Measurements from ENCODE around the gene FRYL.
"Not testable (repeated sequence)": the region's sequence is repeated elsewhere in the genome, so short reads cannot be mapped to it uniquely, and the experiment has no call there.

Gene FRYL

DNA sequence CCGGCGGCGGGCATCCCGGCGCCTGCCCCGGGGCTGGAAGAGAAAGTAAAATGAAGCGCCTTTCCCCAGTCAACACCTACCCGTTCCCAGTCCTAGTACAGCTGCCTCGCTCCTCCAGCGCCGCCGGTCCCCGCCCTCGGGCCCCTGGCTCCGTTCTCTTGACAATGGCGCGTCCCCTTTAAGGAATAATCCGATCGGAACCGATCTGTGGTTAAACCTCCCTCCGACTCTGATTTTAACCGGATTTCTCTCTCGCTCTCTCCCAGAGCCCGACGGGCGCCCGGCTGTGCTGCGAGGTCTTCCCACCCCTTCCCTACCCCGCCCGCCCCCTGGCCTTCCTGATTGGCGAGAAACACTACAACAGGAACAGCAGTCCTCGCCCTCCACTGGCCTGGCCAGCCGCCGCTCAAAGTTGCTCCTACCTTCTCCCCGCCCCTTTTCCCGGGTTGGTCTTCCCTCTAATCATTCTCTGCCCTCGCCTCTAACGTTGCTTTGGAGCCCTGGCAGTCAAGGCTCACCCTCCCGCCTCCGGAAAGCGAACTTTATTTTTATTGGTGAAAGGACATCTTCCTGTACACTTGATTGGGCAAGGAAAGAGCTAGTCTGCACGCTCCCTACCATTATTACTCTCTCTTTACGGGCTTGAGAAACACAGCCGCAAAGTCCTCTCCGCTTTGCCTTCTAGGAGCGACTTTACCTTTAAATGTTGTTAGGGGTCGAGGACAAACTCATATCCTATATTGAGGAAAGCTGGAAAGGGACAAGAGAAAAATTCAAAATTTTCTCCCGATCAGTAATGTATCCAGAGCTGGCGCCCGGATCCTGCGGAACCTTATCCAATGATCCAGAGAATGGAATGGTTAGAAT is at the start of gene FRYL:
Gene FRYL, minus strand, starts transcription at position 282 of the 867 bp plus-strand sequence. CDS start 145,869 bp downstream, outside the sequence.
- DNase-seq = peak; percentile 97

DNA sequence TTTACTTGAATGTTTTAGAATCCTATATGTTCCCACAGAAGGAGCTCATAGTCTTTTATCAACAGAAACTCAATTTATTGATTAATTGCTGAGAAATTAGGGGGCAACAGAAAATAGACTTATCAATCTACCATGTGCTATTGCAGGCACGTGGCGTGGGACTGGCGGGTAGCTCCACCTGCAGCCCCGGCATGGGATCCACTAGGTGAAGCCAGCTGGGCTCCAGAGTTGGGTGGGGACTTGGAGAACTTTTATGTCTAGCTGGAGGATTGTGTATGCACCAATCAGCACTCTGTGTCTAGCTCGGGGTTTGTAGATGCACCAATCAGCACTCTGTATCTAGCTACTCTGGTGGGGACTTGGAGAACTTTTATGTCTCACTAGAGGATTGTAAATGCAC is 47.5 kb upstream of the FRYL start:
- no peak for DNase-seq

DNA sequence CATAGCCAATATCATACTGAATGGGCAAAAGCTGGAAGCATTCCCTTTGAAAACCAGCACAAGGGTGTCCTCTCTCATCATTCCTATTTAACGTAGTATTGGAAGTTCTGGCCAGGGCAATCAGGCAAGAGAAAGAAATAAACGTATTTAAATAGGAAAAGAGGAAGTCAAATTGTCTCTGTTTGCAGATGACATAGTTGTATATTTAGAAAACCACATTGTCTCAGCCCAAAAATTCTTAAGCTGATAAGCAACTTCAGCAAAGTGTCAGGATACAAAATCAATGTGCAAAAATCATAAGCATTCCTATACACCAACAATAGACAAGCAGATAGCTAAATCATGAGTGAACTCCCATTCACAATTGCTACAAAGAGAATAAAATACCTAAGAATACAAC is 41.4 kb upstream of the FRYL start:
- DNase-seq = not testable (repeated sequence)

DNA sequence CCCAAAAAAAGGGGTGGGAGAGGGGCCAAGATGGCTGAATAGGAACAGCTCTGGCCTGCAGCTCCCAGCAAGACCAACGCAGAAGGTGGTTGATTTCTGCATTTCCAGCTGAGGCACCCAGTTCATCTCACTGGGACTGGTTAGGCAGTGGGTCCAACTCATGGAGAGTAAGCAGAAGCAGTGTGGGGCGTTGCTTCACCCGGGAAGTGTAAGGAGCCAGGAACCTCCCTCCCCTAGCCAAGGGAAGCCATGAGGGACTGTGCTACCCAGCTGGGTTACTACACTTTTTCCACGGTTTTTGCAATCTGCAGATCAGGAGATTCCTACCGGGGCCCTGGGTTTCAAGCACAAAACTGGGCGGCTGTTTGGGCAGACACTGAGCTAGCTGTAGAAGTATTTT is 36.9 kb upstream of the FRYL start:
- DNase-seq = no peak

DNA sequence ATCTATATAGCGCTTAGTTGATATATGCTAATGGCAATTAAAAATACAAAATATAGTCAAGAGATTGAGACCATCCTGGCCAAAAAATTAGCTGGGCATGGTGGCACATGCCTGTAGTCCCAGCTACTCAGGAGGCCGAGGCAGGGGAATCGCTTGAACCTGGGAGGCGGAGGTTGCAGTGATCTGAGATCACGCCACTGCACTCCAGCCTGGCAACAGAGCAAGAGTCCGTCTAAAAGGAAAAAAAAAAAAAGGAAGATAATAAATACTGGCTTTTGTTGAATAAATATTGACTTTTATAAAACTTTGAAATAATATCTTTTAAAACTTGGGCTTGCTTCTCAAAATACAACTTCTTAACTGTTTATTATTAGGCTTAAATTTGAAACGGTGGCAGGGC is 36.2 kb upstream of the FRYL start:
- DNase-seq = not testable (repeated sequence)

DNA sequence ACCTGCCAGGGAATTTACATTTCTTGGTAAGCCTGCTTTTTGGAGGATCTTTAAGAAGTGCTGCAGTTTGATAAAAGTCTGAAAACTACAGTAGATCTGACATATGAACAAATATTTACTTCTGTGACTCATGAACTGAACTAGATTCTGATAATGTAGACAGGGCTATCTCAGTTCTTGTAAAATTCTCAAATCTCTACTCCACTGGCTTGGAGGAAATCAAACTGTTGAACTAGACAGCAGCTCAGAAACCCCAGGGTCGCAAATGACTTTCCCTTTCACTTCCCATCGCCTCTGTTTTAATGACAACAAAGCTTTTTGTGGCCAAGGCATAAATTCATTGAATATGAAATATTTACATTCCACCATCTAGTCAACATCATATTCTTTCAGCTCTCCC is 35.4 kb upstream of the FRYL start:
- no peak for DNase-seq

DNA sequence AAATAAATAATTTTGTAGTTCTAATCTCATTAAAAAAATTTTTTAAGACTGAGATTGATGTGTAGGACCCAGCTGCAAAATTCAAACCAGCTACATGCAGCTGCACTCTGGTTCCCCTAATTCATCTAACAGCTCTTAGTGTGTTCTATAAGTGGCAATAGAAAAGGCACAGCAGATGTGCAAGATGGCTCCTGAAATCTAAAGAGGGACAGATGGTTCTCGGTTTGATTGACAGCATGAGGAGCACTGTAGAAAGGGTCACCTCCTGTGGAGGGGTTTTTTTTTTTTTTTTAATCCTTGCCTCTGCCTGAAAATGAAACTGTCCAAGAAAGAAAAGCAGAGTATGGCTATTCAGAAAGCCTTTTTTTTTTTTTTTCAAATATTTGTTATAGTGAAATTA is 33.9 kb upstream of the FRYL start:
- no peak for DNase-seq

DNA sequence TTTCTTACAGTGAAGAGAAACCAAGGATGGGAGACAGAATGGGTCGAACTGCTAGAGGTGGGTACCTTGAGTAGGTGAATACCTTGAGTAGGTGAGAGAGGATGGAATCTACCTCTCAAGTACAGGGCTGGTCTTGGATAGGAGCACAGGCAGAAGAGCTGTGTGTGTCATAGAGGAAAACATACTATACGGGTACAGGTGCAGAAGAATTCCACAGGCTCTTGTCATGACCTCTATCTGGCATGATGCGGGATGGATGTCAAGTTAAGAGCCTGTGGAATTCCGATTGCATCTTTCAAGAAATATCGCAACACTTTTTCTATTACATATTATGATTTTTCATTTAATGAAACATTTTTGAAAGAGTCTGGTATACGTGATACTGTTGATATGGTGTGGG is 32.8 kb upstream of the FRYL start:
- DNase-seq = no peak

DNA sequence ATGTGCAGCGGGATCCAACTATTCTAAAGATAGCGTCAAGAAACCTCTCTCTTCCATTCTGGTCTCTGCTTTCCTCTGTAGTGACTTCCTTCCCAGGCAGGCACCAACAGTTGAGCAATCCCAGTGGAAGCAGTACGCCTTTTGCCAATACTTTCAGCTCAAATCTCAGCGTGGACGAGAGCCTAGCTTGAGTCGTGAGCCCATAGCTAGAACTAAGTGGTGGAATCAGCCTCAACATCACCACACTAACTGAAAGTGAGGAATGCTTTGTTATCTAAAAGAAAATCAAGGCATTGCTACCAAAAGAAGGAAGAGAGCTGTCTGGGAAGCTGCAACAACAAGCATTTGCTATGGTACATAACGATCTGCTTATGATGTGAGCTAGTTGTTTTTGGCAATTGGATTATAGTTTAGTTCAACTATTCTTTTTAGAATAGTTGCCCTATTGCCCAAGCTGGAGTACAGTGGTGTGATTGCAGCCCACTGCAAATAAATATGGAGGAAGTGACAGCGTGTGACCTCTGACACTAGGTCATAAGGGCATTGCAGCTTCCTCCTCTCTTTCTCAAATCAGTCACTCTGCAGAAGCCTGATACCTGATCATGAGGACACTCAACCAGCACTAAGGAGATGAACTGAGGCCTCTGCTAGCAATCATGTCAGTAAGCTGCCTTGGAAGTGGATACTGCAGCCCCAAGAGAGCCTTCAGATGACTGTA is 24.7 kb upstream of the FRYL start:
- DNase-seq = no peak

DNA sequence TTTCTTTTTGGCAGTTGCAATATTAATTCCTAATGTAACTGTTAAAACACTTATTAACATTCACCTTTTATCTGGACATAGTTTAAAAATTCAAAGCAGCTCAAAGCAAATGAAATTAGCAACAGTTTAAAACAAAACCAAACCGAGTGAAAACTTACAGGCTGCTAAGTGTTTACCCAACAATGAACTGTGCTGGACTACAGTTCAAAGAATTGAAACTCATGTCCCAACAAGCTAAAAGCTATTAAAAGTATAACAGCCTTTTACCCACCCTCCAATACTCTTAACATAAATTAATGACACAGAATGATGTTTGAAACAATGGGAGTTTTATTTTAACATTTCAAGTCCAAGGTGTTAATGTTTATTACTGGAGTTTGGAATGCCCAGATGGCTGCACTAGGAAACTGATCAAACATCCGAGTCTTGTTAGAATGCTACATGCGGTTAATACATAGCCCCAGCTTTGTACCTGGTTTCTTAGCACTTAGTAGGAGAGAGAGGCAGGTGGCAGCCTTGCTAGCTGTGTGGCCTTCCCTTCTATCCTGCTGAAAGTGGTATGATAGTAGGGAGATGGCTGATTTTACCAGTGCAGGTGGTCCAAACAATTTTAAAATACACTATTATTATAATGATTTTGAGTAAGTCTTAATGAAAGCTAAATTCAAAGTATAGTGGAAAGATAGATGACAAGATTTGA is 21.1 kb upstream of the FRYL start:
- DNase-seq = no peak

DNA sequence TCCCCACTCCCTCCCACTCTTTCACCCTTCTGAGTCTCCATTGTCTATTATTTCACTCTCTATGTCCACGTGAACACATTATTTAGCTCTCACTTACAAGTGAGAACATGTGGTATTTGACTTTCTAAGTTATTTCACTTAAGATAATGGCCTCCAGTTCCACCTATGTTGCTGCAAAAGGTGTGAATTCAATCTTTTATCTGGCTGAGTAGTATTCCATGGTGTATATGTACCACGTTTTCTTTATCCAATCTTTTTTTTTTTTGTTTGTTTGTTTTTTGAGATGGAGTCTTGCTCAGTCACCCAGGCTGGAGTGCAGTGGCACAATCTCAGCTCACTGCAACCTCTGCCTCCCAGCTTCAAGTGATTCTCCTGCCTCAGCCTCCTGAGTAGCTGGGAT is 20.1 kb upstream of the FRYL start:
- DNase-seq = not testable (repeated sequence)

DNA sequence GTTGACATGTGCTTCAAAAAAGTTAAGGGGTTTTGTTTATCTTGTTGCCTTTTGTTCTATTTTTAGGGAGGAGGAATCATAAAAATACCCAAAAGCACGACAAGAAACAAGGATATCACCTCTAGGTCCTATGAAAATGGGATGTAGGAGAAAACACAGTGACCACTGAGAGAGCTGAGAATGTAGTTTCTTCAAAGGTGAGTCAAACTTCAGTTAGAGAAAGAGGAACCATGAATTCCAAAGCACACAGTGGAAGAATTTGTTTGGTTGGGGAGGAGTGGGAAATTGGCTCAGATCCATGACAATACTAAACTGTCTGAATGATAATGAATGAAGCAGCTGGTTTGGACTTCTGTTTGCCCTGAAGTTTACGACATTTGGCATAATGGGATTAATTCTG is 19.1 kb upstream of the FRYL start:
- DNase-seq = no peak

DNA sequence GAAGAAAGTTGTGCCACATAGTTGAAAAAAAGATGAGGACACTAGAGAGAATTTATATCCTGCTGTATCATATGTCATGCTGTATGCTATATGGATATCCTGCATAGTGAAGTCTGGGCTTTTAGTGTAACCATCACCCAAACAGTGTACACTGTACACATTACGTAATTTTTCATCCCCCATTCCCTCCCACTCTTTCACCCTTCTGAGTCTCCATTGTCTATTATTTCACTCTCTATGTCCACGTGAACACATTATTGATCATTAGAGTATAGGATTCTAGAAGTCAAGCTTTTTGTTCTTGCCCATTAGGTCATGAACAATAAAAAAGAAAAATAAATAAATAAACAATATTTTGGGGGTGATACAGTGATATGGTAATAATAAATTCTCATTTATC is 18.0 kb upstream of the FRYL start:
- DNase-seq = no peak

DNA sequence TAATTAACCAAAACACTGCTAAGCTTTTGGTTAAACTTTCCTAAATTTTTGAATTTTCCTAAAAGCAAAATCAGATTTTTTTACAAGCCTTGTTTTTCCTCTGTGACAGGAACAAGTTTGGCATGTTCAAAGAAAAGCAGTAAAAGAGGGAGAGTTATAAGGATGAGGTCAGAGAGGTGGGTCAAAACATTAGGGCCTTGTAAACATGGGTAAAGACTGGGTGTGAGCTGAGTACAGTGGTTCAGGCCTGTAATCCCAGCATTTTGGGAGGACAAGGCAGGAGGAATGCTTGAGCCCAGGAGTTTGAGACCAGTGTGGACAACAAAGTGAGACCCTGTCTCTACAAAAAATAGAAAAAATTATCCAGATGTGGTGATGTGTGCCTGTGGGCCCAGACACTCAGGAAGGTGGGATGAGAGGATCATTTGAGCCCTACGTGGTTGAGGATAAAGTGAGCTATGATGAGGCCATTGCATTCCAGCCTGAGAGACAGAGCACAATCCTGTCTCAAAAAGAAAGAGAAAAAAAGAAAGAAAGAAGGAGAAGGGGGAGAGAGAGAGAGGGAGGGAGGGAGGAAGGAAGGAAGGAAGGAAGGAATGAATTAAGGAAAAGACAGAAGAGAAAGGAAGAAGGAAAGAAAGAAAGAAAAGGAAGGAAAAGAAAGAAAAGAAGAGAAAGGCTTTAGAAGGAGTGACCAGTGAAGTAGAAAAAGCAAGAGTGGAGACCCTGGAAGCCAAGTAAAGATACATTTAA is 17.0 kb upstream of the FRYL start:
- no peak for DNase-seq

DNA sequence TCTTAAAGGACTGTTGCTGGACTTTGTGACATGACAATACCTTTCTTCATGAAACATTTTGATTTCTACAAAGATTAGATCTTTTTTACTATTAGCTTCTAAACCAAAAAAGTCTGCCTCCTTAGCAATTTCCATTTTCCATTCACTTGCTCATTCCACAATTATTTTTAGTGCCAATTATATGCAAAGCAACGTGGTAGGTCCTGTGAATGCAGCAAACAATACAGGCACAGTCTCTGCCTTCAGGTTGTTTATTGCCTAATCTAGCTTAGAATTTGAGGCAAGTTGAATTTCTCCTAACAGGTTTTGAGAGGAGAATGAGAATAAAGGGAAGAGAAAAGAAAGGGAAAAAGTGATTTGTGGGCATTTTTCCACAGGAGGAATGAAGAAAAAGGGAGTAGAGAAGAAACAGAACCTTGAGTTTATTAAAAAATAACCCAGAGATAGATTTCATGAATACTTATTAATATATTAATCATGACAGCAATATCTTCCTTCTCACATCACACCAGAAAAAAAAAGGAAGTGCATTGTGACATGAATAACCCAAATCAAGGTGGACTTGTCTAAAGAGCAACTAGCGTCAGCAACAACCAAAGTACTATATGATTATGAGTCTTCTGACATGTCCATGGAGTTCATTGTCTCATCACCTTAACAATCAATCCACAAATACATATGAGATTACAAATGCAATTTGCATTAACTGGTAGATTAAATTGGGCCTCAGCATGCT is 16.3 kb upstream of the FRYL start:
- no peak for DNase-seq

DNA sequence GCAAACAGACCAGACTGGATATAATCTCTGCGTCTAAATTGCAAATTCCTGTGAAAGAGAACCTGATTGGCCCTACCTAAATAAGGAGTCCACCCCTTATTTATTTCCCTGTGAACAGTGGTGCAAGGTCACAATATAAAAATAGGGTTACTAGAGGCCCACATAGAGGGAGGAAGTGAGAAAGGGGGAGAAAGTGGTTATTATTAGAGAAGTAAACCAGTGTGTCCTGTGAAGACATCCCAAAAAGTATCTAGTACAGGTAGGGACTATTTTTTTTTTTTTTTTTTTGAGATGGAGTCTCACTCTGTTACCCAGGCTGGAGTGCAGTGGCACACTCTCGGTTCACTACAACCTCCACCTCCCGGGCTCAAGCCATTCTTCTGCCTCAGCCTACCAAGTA is 15.0 kb upstream of the FRYL start:
- DNase-seq = no peak

DNA sequence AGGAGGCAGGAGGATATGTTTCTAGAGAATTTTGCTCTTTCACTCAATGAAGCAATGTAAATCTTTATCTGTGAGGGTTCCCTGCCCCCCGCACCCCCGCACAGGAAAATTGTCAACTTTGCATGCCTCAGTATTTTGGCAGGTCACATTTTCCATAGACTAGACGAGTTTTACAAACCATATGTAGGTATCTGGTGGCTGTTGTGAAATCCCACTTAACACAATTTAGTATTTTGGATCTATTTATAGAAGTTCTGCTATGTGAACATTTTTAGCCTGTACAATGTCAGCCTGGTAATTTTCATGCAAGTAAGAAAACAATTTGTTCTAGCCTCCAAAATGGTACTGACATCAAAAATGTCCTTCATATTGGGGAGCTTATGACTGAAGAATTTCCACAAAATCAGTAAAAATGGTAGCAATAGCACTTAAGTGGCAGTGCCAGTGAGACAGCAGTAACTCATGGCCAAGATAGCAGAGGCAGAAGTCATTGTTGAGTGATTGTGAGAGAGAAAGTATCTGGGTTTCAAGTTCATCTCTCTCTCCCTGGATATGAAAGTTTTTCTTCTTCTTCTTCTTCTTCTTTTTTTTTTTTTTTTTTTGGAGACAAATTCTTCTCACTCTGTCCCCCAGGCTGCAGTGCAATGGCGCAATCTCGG is 12.4 kb upstream of the FRYL start:
- DNase-seq = no peak

DNA sequence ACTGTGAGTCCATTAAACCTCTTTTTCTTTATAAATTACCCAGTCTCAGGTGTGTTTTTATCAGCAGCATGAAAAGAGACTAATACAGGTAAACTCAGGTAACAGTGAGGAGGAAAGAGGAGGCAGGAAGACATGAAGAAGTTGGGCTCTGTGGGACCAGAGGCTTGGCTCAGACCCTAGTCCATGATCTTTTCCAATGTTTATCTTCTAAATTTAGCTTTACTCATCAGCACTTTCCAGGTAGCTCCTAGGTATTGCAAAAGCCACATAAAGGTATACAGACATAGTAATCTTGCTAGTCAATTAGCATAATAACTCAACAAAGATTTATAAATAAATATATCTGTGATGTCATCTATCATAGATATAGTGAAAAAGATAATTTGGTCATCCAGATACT is 11.2 kb upstream of the FRYL start:
- DNase-seq = no peak

DNA sequence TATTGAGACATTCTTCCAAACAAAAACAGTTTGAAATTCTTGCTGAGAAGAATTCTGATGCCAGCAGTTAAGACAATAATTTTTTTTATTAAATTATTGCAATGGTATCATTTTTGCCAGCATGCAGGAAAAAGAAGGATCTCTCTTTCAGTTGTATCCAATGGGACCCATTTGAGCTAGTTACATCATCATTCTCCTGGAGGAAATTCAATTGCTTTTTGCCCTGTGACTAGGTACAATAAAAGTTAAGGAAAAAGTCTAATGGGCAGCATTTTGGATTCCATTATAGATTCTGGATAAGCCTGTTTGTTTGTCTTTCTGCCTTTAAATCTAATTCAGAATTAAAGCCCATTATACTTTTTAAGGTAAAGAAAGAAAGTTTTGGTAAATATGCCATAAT is 10.5 kb upstream of the FRYL start:
- DNase-seq = no peak

DNA sequence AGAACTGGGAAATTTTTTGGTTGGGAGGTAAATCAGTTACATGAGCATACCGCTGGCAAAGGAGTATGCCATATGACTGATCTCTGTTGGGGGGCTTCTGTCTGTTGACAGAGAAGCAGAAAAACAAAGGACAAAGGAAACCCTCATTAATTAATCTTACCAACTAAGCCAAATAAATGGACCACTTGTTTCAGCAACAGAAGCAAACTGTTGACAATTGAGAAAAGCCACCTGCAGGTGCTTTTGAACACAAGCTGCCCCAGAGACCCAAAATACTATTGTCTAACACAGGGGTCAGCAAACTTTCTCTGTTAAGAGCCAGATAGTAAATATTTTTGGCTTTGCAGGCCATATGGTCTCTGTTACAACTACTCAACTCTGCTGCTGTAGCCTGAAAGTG is 7.0 kb upstream of the FRYL start:
- DNase-seq = peak; percentile 24

DNA sequence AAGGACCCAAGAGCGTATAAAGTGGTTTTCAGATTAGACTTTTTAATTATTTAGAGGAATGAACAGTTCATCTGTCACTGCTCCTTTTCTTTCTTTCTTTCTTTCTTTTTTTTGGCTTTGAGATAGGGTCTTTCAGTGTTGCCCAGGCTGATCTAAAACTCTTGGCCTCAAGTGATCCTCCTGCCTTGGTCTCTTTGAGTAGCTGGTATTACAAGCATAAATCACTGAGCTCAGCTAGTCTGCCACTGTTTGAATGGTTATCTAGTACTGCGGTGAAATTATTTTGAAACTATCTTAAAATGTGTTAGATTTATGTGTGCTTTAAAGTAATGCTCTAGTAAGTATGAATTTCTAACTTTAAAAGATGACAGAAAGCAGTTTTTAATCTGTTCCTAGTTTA is 6.5 kb upstream of the FRYL start:
- DNase-seq = no peak

DNA sequence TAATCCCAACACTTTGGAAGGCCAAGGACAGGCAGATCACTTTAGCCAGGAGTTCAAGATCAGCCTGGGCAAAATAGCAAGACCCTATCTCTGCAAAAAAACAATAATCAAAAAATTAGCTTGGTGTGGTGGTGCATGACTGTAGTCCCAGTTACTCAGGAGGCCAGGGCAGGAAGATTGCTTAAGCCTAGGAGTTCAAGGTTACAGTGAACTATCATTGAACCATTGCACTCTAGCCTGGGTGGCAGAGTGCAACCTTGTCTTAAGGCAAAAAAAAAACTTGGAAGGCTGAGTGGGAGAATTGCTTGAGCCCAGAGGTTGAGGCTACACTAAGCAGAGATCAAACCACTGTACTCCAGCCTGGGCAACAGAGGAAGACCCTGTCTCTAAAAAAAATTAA is 5.2 kb upstream of the FRYL start:
- DNase-seq = no peak

All from NCI-H748 treated with DMSO at 0.1 percent for 48 hours (cell line).